Hepatocyte (in vitro differentiated cells): ENCODE measurements around the gene EFNB2. TPM values are rescaled to one million over a fixed set of nuclear protein-coding genes. Genes with fewer than 3 reads are reported as not detected.
A peak's percentile ranks its signal among the peaks of the same experiment; 100 is the strongest.

ENCODE experiments used
- DNase-seq: peaks from one replicate; pipeline ENCODE4 v3.0.0-alpha.2; 2016; ENCODE audit warnings: low spot score
- H2AFZ ChIP-seq: fragments of 200-600 bp; sonication (generic); 2 replicates; pipeline ENCODE4 v1.6.0; 2016; ENCODE audit warnings: antibody characterized with exemption, mild to moderate bottlenecking
- H3K27ac ChIP-seq: fragments of 200-600 bp; sonication (generic); 2 replicates; pipeline ENCODE4 v1.5.1; 2016; ENCODE audit warnings: mild to moderate bottlenecking
- H3K27me3 ChIP-seq: fragments of 200-600 bp; sonication (generic); 2 replicates; pipeline ENCODE4 v1.6.1; 2016
- H3K36me3 ChIP-seq: fragments of 200-600 bp; sonication (generic); replicated peaks from 2 replicates; pipeline ENCODE4 v1.5.1; 2016; ENCODE audit warnings: low read depth; ENCODE audit not compliant: insufficient read depth
- H3K4me1 ChIP-seq: fragments of 200-600 bp; sonication (generic); 2 replicates; pipeline ENCODE4 v1.5.1; 2016; ENCODE audit warnings: mild to moderate bottlenecking, moderate library complexity; ENCODE audit not compliant: insufficient read depth
- H3K4me2 ChIP-seq: fragments of 200-600 bp; sonication (generic); 2 replicates; pipeline ENCODE4 v1.6.0; 2016
- H3K4me3 ChIP-seq: fragments of 200-600 bp; sonication (generic); 2 replicates; pipeline ENCODE4 v1.5.1; 2016; ENCODE audit warnings: mild to moderate bottlenecking
- H3K79me2 ChIP-seq: fragments of 200-600 bp; sonication (generic); 2 replicates; pipeline ENCODE4 v1.6.0; 2017; ENCODE audit warnings: mild to moderate bottlenecking
- H3K9me2 ChIP-seq: fragments of 200-600 bp; sonication (generic); replicated peaks from 2 replicates; pipeline ENCODE4 v1.6.0; 2017; ENCODE audit warnings: mild to moderate bottlenecking; ENCODE audit not compliant: insufficient read depth
- H3K9me3 ChIP-seq: fragments of 200-600 bp; sonication (generic); 2 replicates; pipeline ENCODE4 v1.5.1; 2016; ENCODE audit warnings: low read depth, mild to moderate bottlenecking
- H4K20me1 ChIP-seq: fragments of 200-600 bp; sonication (generic); 2 replicates; pipeline ENCODE4 v1.6.0; 2016; ENCODE audit warnings: mild to moderate bottlenecking; ENCODE audit not compliant: insufficient read depth, poor library complexity, severe bottlenecking
- EZH2 ChIP-seq: fragments of 200-600 bp; sonication (generic); IDR thresholded peaks from 2 replicates; pipeline ENCODE4 v1.6.1; 2016; ENCODE audit warnings: antibody characterized with exemption, mild to moderate bottlenecking, borderline replicate concordance
- EZH2phosphoT487 ChIP-seq: fragments of 200-600 bp; sonication (generic); IDR thresholded peaks from one replicate; pipeline ENCODE4 v1.6.1; 2018; ENCODE audit warnings: antibody characterized with exemption, mild to moderate bottlenecking, low read depth, moderate library complexity; ENCODE audit not compliant: unreplicated experiment, severe bottlenecking
- WGBS: methylation state at CpG from one replicate; pipeline ENCODE4 v1.1.6; 2016; ENCODE audit warnings: low lambda C conversion rate; ENCODE audit errors: missing lambda C conversion rate; 5-methylcytosine and 5-hydroxymethylcytosine counted together
- polyA plus RNA-seq: library from polyadenylated mRNA; unstranded; fragments of >200 nt; fragmentation: Nextera tagmentation; extraction: Ambion mirVana; gene quantifications from 2 replicates; pipeline ENCODE4 v1.2.1, GENCODE V29; 2016
- total RNA-seq: library from RNA; depleted of rRNA; stranded (reverse); fragments of >200 nt; gene quantifications from 2 replicates; pipeline ENCODE4 v1.2.3, GENCODE V29; 2014
- TF ChIP-seq, protein P1 (sequence below): fragments of 200-600 bp; sonication (generic); IDR thresholded peaks from 2 replicates; pipeline ENCODE4 v1.5.1; 2016; ENCODE audit warnings: antibody characterized with exemption, mild to moderate bottlenecking; ENCODE audit not compliant: poor library complexity

The EFNB2 gene
- total and polyA plus RNA-seq, 2 experiments from 2014 or later: 62.4 to 63.3 TPM

DNA sequence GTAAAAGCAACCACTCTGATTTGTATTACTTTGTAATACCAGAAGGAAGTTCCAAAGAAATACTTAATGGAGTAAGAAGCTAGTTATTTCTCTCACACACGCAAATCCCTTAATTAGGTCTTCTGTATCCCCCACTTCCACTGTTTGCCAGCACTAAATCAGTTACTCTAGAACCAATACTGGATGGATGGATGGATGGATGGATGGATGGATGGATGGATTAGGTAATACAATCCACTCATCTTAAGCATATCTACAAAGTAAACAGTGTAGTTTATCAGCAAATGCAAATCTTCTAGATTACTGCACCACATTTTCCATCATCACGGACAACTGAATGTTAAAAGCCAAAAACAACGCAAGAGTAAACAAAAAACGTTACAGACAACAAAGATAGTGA, 5.2 kb upstream of the EFNB2 start:
- Histone ChIP-seq H3K9me3 (no peaks in the 10 kb centered on the region), H3K4me1 (no peaks in the 10 kb centered on the region), H3K27me3 (no peaks in the 10 kb centered on the region), H4K20me1 (peaks cover 12% of the 10 kb centered on the region), H3K9me2 (no peaks in the 10 kb centered on the region), H3K27ac (no peak overlapping the region), H3K4me3 (no peak overlapping the region), H3K4me2 (no peak overlapping the region), H2AFZ (no peak overlapping the region), H3K79me2 (peaks cover 24% of the 10 kb centered on the region), H3K36me3 (no peaks in the 10 kb centered on the region)
- 80% methylated on average over 4 of the region's 4 CpGs for WGBS
- DNase-seq: no peak
- TF ChIP-seq, protein P1, sequence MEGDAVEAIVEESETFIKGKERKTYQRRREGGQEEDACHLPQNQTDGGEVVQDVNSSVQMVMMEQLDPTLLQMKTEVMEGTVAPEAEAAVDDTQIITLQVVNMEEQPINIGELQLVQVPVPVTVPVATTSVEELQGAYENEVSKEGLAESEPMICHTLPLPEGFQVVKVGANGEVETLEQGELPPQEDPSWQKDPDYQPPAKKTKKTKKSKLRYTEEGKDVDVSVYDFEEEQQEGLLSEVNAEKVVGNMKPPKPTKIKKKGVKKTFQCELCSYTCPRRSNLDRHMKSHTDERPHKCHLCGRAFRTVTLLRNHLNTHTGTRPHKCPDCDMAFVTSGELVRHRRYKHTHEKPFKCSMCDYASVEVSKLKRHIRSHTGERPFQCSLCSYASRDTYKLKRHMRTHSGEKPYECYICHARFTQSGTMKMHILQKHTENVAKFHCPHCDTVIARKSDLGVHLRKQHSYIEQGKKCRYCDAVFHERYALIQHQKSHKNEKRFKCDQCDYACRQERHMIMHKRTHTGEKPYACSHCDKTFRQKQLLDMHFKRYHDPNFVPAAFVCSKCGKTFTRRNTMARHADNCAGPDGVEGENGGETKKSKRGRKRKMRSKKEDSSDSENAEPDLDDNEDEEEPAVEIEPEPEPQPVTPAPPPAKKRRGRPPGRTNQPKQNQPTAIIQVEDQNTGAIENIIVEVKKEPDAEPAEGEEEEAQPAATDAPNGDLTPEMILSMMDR: no peak

DNA sequence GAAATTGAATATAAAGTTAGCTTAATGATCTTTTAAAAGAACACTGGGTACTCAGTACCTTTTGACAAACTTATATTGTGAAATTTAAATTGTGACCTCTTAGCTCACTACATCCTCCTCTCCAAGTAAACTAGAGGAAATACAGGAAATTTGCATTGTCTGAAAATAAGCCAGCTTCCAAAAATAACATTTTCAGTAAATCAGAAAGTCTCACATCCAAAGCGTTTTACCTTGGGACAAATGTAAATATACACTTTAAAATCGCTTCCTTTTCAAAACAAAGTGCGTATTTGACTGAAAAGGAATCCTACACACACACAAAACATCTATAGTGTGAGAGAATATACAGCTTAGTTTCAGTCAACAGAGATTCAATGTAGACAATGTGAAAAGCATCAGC, 2.1 kb upstream of the EFNB2 start:
- Histone ChIP-seq H3K4me1 (no peaks in the 10 kb centered on the region), H3K9me3 (no peaks in the 10 kb centered on the region), H4K20me1 (peaks cover 3% of the 10 kb centered on the region), H3K9me2 (no peaks in the 10 kb centered on the region), H2AFZ (no peak overlapping the region), H3K27ac (no peak overlapping the region), H3K27me3 (no peaks in the 10 kb centered on the region), H3K79me2 (peaks cover 28% of the 10 kb centered on the region), H3K4me2 (no peak overlapping the region), H3K4me3 (no peak overlapping the region), H3K36me3 (no peaks in the 10 kb centered on the region)
- WGBS: 65% methylated on average over 3 of the region's 3 CpGs
- TF ChIP-seq EZH2 (no peak), EZH2phosphoT487 (no peak)
- TF ChIP-seq, protein P1: no peak
- no peak for DNase-seq

DNA sequence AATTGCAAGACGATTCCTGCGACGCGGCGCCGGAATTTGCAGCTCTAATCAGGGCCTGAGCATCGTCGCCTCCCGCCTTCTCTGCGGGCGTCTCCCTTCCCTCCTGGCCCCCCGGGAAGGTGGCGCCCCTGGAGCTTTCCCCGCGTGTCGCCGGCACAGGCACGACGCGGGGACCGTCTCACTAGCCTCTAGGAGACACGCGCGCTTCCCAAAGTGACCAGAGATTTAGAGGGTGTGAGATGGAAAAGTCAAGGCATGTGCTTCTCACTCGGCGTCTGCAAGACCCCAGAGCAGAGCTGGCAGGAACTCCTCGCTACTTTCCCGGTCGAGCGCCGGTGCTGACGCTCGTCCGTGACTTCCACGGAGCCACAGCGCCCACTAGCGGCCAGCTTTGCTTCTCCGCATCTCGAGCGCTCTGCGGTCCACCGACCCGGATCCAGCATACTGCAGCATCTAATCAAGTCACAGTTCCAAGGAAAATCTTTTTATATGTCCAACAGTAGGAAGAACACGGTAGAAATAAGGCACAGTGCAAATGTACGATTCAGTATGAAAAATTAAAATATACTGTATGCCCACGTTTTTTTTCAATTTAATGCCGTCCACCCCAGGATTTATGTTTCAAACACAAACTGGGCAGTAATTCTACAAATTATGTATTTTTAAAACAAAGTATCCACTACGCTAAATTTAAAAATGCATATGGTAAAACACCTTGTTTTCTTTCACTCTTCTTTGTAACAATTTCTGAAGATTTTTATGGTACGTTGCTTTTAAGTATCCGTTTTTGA, 977 bp upstream of the EFNB2 start:
- Histone ChIP-seq H3K79me2 (peaks cover 34% of the 10 kb centered on the region), H3K9me3 (no peaks in the 10 kb centered on the region), H3K4me2 (peak overlapping the region; percentile 99), H4K20me1 (peaks cover 11% of the 10 kb centered on the region), H3K36me3 (no peaks in the 10 kb centered on the region), H3K27me3 (no peaks in the 10 kb centered on the region), H3K4me3 (peak overlapping the region; percentile 70), H3K9me2 (no peaks in the 10 kb centered on the region), H2AFZ (peak overlapping the region; percentile 82), H3K4me1 (peaks cover 10% of the 10 kb centered on the region), H3K27ac (peak overlapping the region; percentile 82)
- 8% methylated on average over 38 of the region's 50 CpGs for WGBS
- TF ChIP-seq EZH2phosphoT487: no peak
- TF ChIP-seq, protein P1: peak; percentile 98
- peak; percentile 96 for DNase-seq
